Adrenal gland (tissue), 12 donors: ENCODE data around the gene DNAH3. TPM values are rescaled to one million over a fixed set of nuclear protein-coding genes. Genes with fewer than 3 reads are reported as not detected.

Source experiments
- DNase-seq, 7 donors: peaks; one replicate each; pipeline ENCODE4 v3.0.0-alpha.2; 2019 to 2020
- H3K27ac ChIP-seq, 5 donors: fragments of 200-600 bp; sonication (generic) in 4 of 5; 1 replicate in 3 of 5; 2 replicates in 2 of 5; pipeline versions ENCODE4 v1.5.1 to v1.8.0; 2016 to 2020; ENCODE audit warnings: mild to moderate bottlenecking in 1 of 5
- H3K27me3 ChIP-seq: fragments of 200-600 bp; 2 replicates; pipeline ENCODE4 v1.8.0; 2021
- H3K36me3 ChIP-seq, 2 donors: fragments of 200-600 bp; replicated peaks in 1 of 2; 1 replicate in 1 of 2; 2 replicates in 1 of 2; pipeline versions ENCODE4 v1.5.1 to v1.8.0; 2018 to 2022
- H3K4me1 ChIP-seq, 2 donors: fragments of 200-600 bp; replicated peaks in 1 of 2; 1 replicate in 1 of 2; 2 replicates in 1 of 2; pipeline versions ENCODE4 v1.5.1 to v1.8.0; 2018 to 2021
- H3K4me3 ChIP-seq, 4 donors: fragments of 200-600 bp; sonication (generic) in 3 of 4; one replicate each; pipeline ENCODE4 v1.5.1; 2016 to 2018
- H3K9me3 ChIP-seq, 3 donors: fragments of 200-600 bp; sonication (generic) in 1 of 3; replicated peaks in 1 of 3; 1 replicate in 2 of 3; 2 replicates in 1 of 3; pipeline versions ENCODE4 v1.5.1 to v1.8.0; 2016 to 2021
- POLR2A ChIP-seq, 2 donors: fragments of 450-650 bp; IDR thresholded peaks; one replicate each; pipeline ENCODE4 v1.6.1; 2017; ENCODE audit warnings: antibody characterized with exemption in 2 of 2, mild to moderate bottlenecking in 2 of 2, moderate library complexity in 1 of 2
- WGBS, 4 donors: extraction: QIAGEN DNeasy Blood & Tissue Kit in 2 of 4; methylation state at CpG; one replicate each; pipeline versions ENCODE4 v1.1.5 to v1.1.7; 2013 to 2017; 5-methylcytosine and 5-hydroxymethylcytosine counted together
- intact Hi-C, 2 donors: fragments of 100-400 bp; cut with DNase I; formaldehyde crosslinking; loops; one replicate each; pipeline versions ENCODE4 v1.14.1 to v1.15.0; 2022 to 2023
- polyA plus RNA-seq, 3 donors: library from polyadenylated mRNA; stranded (reverse); fragments of 200-250 nt in 2 of 3; fragments of 350-450 nt in 1 of 3; fragmentation: Illumina TruSeq in 1 of 3; extraction: RNeasy Lipid Tissue Mini Kit (QIAGEN cat#74804) in 1 of 3; gene quantifications; one replicate each; pipeline ENCODE4 v1.2.3, GENCODE V29; 2013 to 2014
- total RNA-seq, 9 donors: library from RNA; depleted of rRNA in 4 of 9; stranded (reverse); fragments of >200 nt in 4 of 9; fragments of 120-200 nt in 1 of 9; fragmentation: NEBNext Ultra II Directional in 1 of 9; extraction: Animal tissue kit (Norgen Biotek cat#: 25700) in 1 of 9; gene quantifications; one replicate each; pipeline versions ENCODE4 v1.1.0 to v1.2.4, GENCODE V29; 2013 to 2023
- TF ChIP-seq, protein P1 (sequence below), 6 experiments: fragments of 450-650 bp in 4 of 6; fragments of 200-600 bp in 2 of 6; sonication (generic) in 1 of 6; IDR thresholded peaks; 1 replicate in 5 of 6; 2 replicates in 1 of 6; pipeline versions ENCODE4 v1.5.1 to v1.8.0; 2016 to 2021; ENCODE audit warnings: antibody characterized with exemption in 6 of 6, mild to moderate bottlenecking in 2 of 6, moderate library complexity in 1 of 6
- donor health status: healthy with polysubstance abuse.
- donor health status: Bipolar disorder and iron deficiency.
- donor health status: DM: yes; HTN: yes; CAD: no.
- donor health status: DM: no; HTN: no; CAD: no.
- donor health status: DM: no; HTN: no; CAD: no.
- donor health status: DM: yes; HTN: yes; CAD: no.

DNAH3 gene
- total and polyA plus RNA-seq, 12 donors, result 0.06 to 0.40 (median 0.20) TPM; not detected in 6

DNA sequence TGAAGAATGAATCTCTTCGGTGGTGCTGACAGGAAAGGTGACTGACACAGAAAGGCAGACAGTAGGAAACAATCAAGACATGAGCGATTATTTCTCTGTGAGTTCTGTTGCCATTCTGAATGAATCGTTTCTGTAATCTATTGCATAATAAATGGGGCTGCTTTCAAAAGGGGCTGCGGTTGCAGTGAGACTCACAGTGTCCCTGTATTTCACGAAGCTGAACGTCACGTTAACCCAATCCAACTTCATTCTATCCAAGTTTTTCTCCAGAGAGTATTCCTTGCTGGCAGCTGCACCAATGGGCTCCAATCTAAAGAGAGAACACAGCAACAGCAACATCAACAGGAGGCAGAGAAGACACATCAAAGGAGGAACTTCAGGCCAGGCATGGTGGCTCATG, 75.4 kb downstream of the DNAH3 start:
- Histone ChIP-seq H3K9me3 (no peaks in the 10 kb centered on the region), H3K4me1 (peaks cover 0 to 10% of the 10 kb centered on the region in 2 donors), H3K27ac (no peak overlapping the region), H3K36me3 (no peaks in the 10 kb centered on the region), H3K4me3 (no peak overlapping the region), H3K27me3 (no peaks in the 10 kb centered on the region)
- DNase-seq, result no peak
- intact Hi-C loops, result no loop called here
- TF ChIP-seq, protein P1, sequence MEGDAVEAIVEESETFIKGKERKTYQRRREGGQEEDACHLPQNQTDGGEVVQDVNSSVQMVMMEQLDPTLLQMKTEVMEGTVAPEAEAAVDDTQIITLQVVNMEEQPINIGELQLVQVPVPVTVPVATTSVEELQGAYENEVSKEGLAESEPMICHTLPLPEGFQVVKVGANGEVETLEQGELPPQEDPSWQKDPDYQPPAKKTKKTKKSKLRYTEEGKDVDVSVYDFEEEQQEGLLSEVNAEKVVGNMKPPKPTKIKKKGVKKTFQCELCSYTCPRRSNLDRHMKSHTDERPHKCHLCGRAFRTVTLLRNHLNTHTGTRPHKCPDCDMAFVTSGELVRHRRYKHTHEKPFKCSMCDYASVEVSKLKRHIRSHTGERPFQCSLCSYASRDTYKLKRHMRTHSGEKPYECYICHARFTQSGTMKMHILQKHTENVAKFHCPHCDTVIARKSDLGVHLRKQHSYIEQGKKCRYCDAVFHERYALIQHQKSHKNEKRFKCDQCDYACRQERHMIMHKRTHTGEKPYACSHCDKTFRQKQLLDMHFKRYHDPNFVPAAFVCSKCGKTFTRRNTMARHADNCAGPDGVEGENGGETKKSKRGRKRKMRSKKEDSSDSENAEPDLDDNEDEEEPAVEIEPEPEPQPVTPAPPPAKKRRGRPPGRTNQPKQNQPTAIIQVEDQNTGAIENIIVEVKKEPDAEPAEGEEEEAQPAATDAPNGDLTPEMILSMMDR (IDR thresholded peaks at IDR 0.05), result no peak
- no peak for TF ChIP-seq POLR2A (IDR thresholded peaks at IDR 0.05)
- 76 to 83% (median 80%) methylated on average over 7 of the region's 7 CpGs for WGBS, 4 donors

DNA sequence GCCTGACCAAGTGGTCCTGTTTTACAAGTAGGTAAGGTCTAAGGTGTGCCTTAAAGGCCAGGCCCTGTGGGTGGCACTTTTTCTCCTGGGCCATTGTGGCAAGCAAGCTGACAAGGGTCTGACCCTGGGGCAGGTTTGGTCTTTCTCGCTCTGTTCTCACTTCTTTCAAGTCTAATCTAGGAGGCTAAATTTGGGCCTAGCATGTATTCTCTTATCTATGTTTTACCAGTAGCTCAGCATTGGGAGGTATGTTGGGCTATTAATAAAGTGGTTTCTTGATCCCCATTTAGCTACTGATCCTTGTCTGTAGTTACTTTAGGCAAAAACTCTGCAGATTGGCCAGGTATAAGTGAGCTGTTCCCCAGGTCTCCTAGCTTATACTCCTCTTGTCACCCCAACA, 77.7 kb downstream of the DNAH3 start:
- no peaks in the 10 kb centered on the region for H3K9me3 ChIP-seq
- peaks cover 0 to 10% of the 10 kb centered on the region in 2 donors for H3K4me1 ChIP-seq
- no peaks in the 10 kb centered on the region for H3K36me3 ChIP-seq
- no peak overlapping the region for H3K27ac ChIP-seq
- H3K4me3 ChIP-seq, result no peak overlapping the region
- H3K27me3 ChIP-seq, result no peaks in the 10 kb centered on the region
- intact Hi-C loops, result no loop called here
- DNase-seq, result no peak
- TF ChIP-seq POLR2A (IDR thresholded peaks at IDR 0.05), result no peak
- TF ChIP-seq, protein P1 (IDR thresholded peaks at IDR 0.05), result no peak
- WGBS, 4 donors, result 97 to 100% (median 100%) methylated on average over 1 of the region's 1 CpG

DNA sequence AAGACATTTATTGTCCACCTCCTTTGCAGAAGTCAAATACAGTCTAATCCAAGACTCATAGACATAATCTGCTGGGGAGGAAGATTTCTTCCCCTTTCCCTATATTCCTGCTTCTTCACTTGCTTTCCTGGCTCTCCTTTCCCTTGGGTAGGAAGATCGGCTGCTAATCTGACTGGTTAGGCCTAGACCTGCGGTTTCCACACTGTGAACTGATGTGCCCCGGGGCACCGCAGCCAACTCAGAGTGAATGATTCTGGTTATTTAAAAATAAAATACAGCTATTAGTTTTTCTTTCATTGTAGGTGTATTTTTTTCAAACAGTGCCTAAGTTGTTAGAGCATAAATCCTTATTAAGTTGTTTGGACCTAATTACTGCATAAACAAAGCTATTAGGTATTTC, 78.9 kb downstream of the DNAH3 start:
- intact Hi-C loops, result no loop called here
- TF ChIP-seq POLR2A (IDR thresholded peaks at IDR 0.05), result no peak
- TF ChIP-seq, protein P1 (IDR thresholded peaks at IDR 0.05), result no peak

DNA sequence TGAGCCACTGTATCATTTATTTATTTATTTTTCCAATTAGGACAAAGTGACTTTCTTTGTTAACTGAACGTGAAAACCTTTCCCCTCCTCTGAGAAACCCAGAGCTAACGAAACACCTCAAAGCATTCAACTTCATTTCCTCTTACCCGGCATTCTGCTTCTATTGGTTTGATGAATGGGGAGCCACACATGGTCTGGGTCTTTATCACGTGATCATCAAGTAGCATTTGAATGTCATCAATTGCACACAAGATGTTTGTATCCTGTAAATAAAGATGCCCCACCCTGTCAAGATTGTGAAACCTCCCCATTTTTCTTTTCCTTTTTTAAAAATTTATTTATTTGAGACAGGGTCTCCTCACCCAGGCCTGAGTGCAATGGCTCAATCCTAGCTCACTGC, 80.1 kb downstream of the DNAH3 start:
- no peak overlapping the region for H3K27ac ChIP-seq
- intact Hi-C loops, result no loop called here
- no peaks in the 10 kb centered on the region for H3K36me3 ChIP-seq
- no peak for DNase-seq
- WGBS, 4 donors, result 75 to 82% (median 80%) methylated on average over 4 of the region's 4 CpGs
- no peaks in the 10 kb centered on the region for H3K9me3 ChIP-seq
- H3K4me3 ChIP-seq, result no peak overlapping the region
- H3K27me3 ChIP-seq, result no peaks in the 10 kb centered on the region
- no peaks in the 10 kb centered on the region for H3K4me1 ChIP-seq
- TF ChIP-seq, protein P1 (IDR thresholded peaks at IDR 0.05), result no peak
- TF ChIP-seq POLR2A (IDR thresholded peaks at IDR 0.05), result no peak

More for the DNA sequence above, 78.9 kb downstream of the DNAH3 start:
- no peak overlapping the region for H3K4me3 ChIP-seq
- H3K4me1 ChIP-seq, result peaks cover 0 to 9% of the 10 kb centered on the region in 2 donors
- DNase-seq, result no peak
- 89 to 96% (median 93%) methylated on average over 4 of the region's 4 CpGs for WGBS, 4 donors
- H3K27ac ChIP-seq, result no peak overlapping the region
- no peaks in the 10 kb centered on the region for H3K27me3 ChIP-seq
- no peaks in the 10 kb centered on the region for H3K36me3 ChIP-seq
- H3K9me3 ChIP-seq, result no peaks in the 10 kb centered on the region
